GM23338 (cell line): ENCODE measurements around the gene FBLN1.

ENCODE experiments used
- CREB1 ChIP-seq: fragments of 250-450 bp; sonication (Bioruptor Pico); IDR thresholded peaks from 2 replicates; pipeline ENCODE4 v1.5.0; 2020; ENCODE audit warnings: low read depth, mild to moderate bottlenecking, moderate library complexity
- CTCF ChIP-seq, 2 experiments: fragments of 200-600 bp in 1 of 2; sonication (generic) in 1 of 2; conservative IDR thresholded peaks; 2 replicates each; pipeline versions ENCODE4 v1.5.1 to v1.6.1; 2016 to 2017; ENCODE audit warnings: antibody characterized with exemption in 2 of 2, low read depth in 2 of 2, mild to moderate bottlenecking in 2 of 2, moderate library complexity in 1 of 2
- POLR2AphosphoS5 ChIP-seq: IDR thresholded peaks from 2 replicates; pipeline ENCODE4 v1.6.1; 2016; ENCODE audit warnings: antibody characterized with exemption, low read depth
- REST ChIP-seq: IDR thresholded peaks from one replicate; pipeline ENCODE4 v1.6.1; 2018; ENCODE audit warnings: antibody characterized with exemption; ENCODE audit not compliant: unreplicated experiment

GRCh38 chr22:45578524-45579147, 76.0 kb downstream of the FBLN1 start:
- TF ChIP-seq POLR2AphosphoS5: no peak
- TF ChIP-seq REST: no peak
- TF ChIP-seq CTCF (conservative IDR thresholded peaks at IDR 0.05; ENCODE audit: low read depth in 2 of 2): no peak
- TF ChIP-seq CREB1 (CRISPR knock-in tag): no peak
